WERI-Rb-1 (cell line): ENCODE results near the gene LMAN2.

Experiments
- DNase-seq: peaks from one replicate; pipeline ENCODE4 v3.0.0-alpha.2; 2020
- H3K27ac ChIP-seq: fragments of 250-450 bp; sonication (Bioruptor Pico); 2 replicates; pipeline ENCODE4 v1.5.1; 2020; ENCODE audit warnings: mild to moderate bottlenecking, moderate library complexity
- H3K27me3 ChIP-seq: fragments of 250-450 bp; sonication (Bioruptor Pico); 2 replicates; pipeline ENCODE4 v1.5.1; 2021; ENCODE audit warnings: mild to moderate bottlenecking, low read depth, moderate library complexity; ENCODE audit not compliant: insufficient read depth, severe bottlenecking
- H3K36me3 ChIP-seq: fragments of 250-450 bp; sonication (Bioruptor Pico); 2 replicates; pipeline ENCODE4 v1.5.1; 2020; ENCODE audit warnings: mild to moderate bottlenecking, moderate library complexity
- H3K4me3 ChIP-seq: 2 replicates; pipeline ENCODE4 v1.5.1; 2011; ENCODE audit warnings: low read depth, mild to moderate bottlenecking, control low read depth, low read length
- H3K9me3 ChIP-seq: fragments of 250-450 bp; sonication (Bioruptor Pico); 2 replicates; pipeline ENCODE4 v1.5.1; 2021; ENCODE audit warnings: mild to moderate bottlenecking, moderate library complexity; ENCODE audit not compliant: severe bottlenecking
- TF ChIP-seq, protein P1 (sequence below): IDR thresholded peaks from 2 replicates; pipeline ENCODE4 v1.5.1; 2011; ENCODE audit warnings: low read depth, mild to moderate bottlenecking, control low read depth, inconsistent platforms, low read length

The LMAN2 gene

GRCh38 chr5:177304392-177305119 lies 46.9 kb downstream of the LMAN2 start:
- no peaks in the 10 kb centered on the region for H3K9me3 ChIP-seq
- peak overlapping the region; percentile 74 for H3K27ac ChIP-seq
- no peaks in the 10 kb centered on the region for H3K27me3 ChIP-seq
- TF ChIP-seq, protein P1, sequence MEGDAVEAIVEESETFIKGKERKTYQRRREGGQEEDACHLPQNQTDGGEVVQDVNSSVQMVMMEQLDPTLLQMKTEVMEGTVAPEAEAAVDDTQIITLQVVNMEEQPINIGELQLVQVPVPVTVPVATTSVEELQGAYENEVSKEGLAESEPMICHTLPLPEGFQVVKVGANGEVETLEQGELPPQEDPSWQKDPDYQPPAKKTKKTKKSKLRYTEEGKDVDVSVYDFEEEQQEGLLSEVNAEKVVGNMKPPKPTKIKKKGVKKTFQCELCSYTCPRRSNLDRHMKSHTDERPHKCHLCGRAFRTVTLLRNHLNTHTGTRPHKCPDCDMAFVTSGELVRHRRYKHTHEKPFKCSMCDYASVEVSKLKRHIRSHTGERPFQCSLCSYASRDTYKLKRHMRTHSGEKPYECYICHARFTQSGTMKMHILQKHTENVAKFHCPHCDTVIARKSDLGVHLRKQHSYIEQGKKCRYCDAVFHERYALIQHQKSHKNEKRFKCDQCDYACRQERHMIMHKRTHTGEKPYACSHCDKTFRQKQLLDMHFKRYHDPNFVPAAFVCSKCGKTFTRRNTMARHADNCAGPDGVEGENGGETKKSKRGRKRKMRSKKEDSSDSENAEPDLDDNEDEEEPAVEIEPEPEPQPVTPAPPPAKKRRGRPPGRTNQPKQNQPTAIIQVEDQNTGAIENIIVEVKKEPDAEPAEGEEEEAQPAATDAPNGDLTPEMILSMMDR = no peak
- DNase-seq = no peak
- peak overlapping the region; percentile 81 for H3K4me3 ChIP-seq
- H3K36me3 ChIP-seq = peaks cover 23% of the 10 kb centered on the region

- Histone ChIP-seq H3K27ac (peak overlapping the region; percentile 74), H3K27me3 (no peaks in the 10 kb centered on the region), H3K4me3 (peak overlapping the region; percentile 81), H3K9me3 (no peaks in the 10 kb centered on the region), H3K36me3 (peaks cover 21% of the 10 kb centered on the region)
- DNase-seq = no peak
- TF ChIP-seq, protein P1 = no peak
Observed at GRCh38 chr5:177303925-177304391, 47.5 kb downstream of the LMAN2 start.

- H3K36me3 ChIP-seq = peaks cover 17% of the 10 kb centered on the region
- DNase-seq = peak; percentile 67
Observed at GRCh38 chr5:177303121-177303924, 48.1 kb downstream of the LMAN2 start, which contains the start of the genes PRELID1 and RAB24. Gene PRELID1 (plus strand): TSS chr5:177303799. CDS start chr5:177303986, 187 bp downstream. Gene RAB24 (minus strand): TSS chr5:177303719. CDS start chr5:177303288, 431 bp downstream.

DNA sequence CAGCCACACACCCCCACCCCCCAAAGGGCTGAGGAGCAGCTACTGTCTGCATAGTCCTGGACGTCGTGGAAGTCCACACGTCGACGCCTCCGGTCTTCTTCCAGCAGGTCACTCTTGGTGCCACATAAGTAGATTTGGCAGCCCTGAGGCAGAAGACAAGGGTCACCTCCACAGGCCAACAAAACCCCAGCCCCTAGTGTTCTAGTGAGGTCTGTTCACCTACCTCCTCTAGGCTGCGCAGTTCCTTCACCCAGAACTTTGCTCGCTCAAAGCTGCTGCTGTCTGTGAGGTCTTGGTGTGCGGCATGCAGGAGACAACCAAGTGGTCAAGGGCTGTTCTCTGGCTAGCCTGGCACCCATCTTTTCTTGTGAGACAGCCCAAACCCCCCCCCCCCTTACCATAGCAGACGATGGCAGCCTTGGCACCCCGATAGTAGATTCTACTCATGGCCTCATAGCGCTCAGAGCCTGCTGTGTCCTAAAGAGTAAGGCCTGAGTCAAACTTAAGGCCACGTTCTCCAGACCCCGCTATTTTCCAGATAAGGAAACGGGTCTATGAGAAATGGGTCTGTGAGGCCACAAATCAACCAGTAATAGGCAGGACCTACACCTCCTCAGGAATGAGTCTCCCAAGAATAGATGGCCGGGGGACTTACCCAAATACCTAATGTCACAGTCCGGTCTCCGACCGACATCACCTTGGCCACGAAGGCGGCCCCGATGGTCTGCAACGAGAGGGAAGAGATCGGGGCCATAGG lies 48.9 kb downstream of the LMAN2 start:
- Histone ChIP-seq H3K9me3 (no peaks in the 10 kb centered on the region), H3K36me3 (peaks cover 17% of the 10 kb centered on the region), H3K27ac (no peak overlapping the region), H3K27me3 (no peaks in the 10 kb centered on the region), H3K4me3 (peak overlapping the region; percentile 72)
- TF ChIP-seq, protein P1 = no peak
- DNase-seq = no peak

More at GRCh38 chr5:177303121-177303924, 48.1 kb downstream of the LMAN2 start, which contains the start of the genes PRELID1 and RAB24:
- TF ChIP-seq, protein P1 = 0 out of 2 replicates have a peak, but pooled peaks have one; percentile 14
- no peaks in the 10 kb centered on the region for H3K27me3 ChIP-seq
- peak within 1 kb of the TSS; percentile 81 for H3K4me3 ChIP-seq
- no peaks in the 10 kb centered on the region for H3K9me3 ChIP-seq
- H3K27ac ChIP-seq = peak within 1 kb of the TSS; percentile 74

DNA sequence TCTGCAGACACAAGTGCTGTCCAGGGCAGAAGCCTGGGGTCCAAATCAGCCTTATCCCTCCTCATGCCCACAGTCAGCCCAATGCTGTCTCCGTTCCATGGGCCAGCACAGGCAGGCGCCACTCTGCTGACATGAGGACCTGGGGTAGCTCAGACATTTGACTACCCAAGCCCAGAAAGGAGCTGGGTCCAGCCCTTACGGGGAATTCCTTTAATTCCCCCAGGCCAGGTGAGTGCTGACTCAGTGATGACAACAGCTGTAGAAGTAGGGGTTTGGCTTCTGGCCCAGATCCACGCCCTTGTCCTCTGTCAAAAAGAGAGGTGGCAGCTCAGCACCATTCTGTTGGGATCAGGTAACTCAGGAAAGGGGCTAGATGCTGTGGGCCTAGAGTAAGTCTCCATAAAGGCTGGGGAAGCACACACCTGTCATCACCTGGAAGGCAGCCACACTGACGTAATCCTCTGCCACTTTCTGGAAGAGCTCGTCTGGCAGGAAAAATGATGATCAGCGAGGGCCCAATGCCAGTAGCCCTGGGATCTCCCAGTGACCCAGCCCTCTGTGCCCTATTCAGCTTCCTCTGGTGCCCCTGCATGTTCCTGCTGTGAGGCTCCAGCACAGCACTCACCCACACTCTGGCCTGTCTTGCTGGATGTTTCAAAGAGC lies 49.8 kb downstream of the LMAN2 start:
- Histone ChIP-seq H3K9me3 (no peaks in the 10 kb centered on the region), H3K27me3 (no peaks in the 10 kb centered on the region), H3K36me3 (peaks cover 11% of the 10 kb centered on the region), H3K27ac (no peak overlapping the region), H3K4me3 (no peak overlapping the region)
- TF ChIP-seq, protein P1 = no peak
- DNase-seq = no peak
